ENCODE data around the gene MTR. TPM values are rescaled to one million over a fixed set of nuclear protein-coding genes. Genes with fewer than 3 reads are reported as not detected.

Gene MTR
- total and polyA plus RNA-seq, 2 experiments from 2014 or later = 17.2 to 25.9 TPM

DNA sequence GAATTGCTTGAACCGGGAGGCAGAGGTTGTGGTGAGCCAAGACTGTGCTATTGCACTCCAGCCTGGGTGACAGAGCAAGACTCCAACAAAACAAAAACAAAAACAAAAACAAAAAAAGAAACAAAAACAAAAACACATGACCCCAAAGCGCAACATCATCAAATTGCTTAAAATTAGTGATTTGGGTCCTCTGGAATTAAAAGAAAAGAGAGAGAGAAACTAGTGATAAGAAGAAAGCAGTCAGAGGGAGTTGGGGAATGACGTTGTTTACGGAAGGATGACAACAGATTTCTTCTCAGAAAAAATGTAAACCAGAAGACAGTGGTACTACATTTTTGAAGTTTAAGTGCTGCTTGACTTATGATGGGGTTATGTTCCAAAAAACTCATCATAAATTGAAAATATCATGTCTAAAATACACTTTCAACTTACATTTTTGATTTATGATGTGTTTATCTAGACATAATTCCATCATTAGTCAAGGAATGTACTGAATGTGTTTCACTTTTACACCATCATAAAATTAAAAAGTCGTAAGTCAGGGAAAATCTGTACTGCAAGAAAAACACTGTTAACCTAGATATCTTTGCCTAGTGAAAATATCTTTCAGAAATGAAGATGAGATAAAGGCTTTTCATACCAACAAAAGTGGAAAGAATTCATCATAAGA is 121.2 kb downstream of the MTR start:
- H3K27ac ChIP-seq = no peak overlapping the region
- 52 to 55% methylated on average over 5 of the region's 5 CpGs for WGBS, 2 experiments (ENCODE audit: low coverage in 1 of 2, low lambda C conversion rate in 2 of 2, missing lambda C conversion rate in 2 of 2)
- DNase-seq = no peak
- no peak overlapping the region for H2AFZ ChIP-seq
- no peaks in the 10 kb centered on the region for H4K20me1 ChIP-seq (ENCODE audit: insufficient read depth)
- no peak overlapping the region for H3K4me2 ChIP-seq (ENCODE audit: unreplicated experiment)
- H3K9me2 ChIP-seq (ENCODE audit: insufficient read depth) = no peaks in the 10 kb centered on the region
- no peaks in the 10 kb centered on the region for H3K27me3 ChIP-seq (replicated peaks; ENCODE audit: insufficient read depth)
- no peak overlapping the region for H3K9ac ChIP-seq
- peaks cover 20% of the 10 kb centered on the region for H3F3A ChIP-seq (ENCODE audit: insufficient read depth)
- H3K4me1 ChIP-seq (ENCODE audit: insufficient read depth) = peaks cover 11% of the 10 kb centered on the region
- no peaks in the 10 kb centered on the region for H3K79me2 ChIP-seq (ENCODE audit: insufficient read depth)
- peaks cover 6% of the 10 kb centered on the region for H3K9me3 ChIP-seq (ENCODE audit: low read depth)
- no peak for TF ChIP-seq EZH2 (IDR thresholded peaks at IDR 0.05; ENCODE audit: insufficient read depth, poor library complexity, severe bottlenecking)
- TF ChIP-seq EZH2phosphoT487 (IDR thresholded peaks at IDR 0.05; ENCODE audit: insufficient read depth, low read depth) = no peak
- in situ Hi-C loops (cut with MboI) = no loop called here
- no peak overlapping the region for H3K4me3 ChIP-seq
- no peaks in the 10 kb centered on the region for H3K36me3 ChIP-seq (ENCODE audit: low read depth)

DNA sequence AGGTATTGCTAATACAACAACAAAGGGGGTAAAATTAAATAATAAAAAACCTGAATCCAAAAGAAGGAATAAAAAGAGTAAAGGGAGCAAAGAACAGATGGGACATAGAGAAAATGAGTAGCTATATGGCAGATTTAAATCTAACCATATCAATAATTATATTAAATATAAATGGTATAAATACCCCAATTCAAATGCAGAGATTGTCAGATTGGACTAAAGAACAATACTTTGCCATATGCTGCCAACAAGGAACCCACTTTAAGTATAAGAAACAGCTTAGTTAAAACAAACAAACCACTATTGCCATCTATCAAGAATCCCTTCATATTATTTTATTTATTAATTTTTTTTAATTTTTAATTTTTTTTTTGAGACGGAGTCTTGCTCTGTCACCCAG is 122.4 kb downstream of the MTR start:
- 52 to 80% methylated on average over 1 of the region's 1 CpG for WGBS, 2 experiments (ENCODE audit: low coverage in 1 of 2, low lambda C conversion rate in 2 of 2, missing lambda C conversion rate in 2 of 2)
- H3K9me3 ChIP-seq (ENCODE audit: low read depth) = peaks cover 6% of the 10 kb centered on the region
- H3K27ac ChIP-seq = no peak overlapping the region
- H3K27me3 ChIP-seq (replicated peaks; ENCODE audit: insufficient read depth) = no peaks in the 10 kb centered on the region
- H3K79me2 ChIP-seq (ENCODE audit: insufficient read depth) = no peaks in the 10 kb centered on the region
- no peaks in the 10 kb centered on the region for H3K36me3 ChIP-seq (ENCODE audit: low read depth)
- H3K9ac ChIP-seq = no peak overlapping the region
- no peaks in the 10 kb centered on the region for H4K20me1 ChIP-seq (ENCODE audit: insufficient read depth)
- H2AFZ ChIP-seq = no peak overlapping the region
- no peak for DNase-seq
- H3K4me1 ChIP-seq (ENCODE audit: insufficient read depth) = peaks cover 7% of the 10 kb centered on the region
- in situ Hi-C loops (cut with MboI) = no loop called here
- peaks cover 20% of the 10 kb centered on the region for H3F3A ChIP-seq (ENCODE audit: insufficient read depth)
- no peak for TF ChIP-seq EZH2phosphoT487 (IDR thresholded peaks at IDR 0.05; ENCODE audit: insufficient read depth, low read depth)
- no peak for TF ChIP-seq EZH2 (IDR thresholded peaks at IDR 0.05; ENCODE audit: insufficient read depth, poor library complexity, severe bottlenecking)
- H3K4me2 ChIP-seq (ENCODE audit: unreplicated experiment) = no peak overlapping the region
- no peaks in the 10 kb centered on the region for H3K9me2 ChIP-seq (ENCODE audit: insufficient read depth)
- no peak overlapping the region for H3K4me3 ChIP-seq

DNA sequence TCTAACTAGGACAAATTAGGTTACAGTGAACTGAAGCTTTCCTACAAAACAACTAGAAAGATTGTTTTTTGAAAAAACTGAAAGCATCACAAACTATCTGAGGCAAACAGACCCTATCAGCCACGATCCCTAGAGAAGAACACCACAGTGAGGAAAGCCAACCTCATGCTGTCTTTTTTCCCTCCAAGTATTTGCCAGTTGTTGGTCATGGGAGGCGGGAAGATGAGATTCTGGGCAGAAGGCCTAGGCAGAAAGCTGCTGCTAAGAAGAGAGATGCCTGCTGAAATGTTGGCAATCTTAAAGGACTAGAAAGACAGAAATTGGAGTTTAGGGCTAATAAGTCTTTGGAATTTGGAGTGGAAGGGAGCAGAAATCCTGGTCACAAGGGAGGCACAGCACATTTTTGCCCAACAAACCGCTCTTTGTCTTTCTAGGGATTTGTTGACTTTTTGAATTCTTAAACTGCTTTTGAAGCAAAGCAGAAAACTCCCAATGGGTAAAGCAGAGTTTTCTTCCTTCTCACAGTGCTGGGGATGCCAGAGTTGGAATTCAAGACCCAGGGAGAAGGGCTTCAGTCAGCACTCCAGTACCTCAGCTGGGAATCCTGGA is 125.3 kb downstream of the MTR start:
- DNase-seq = no peak
- Histone ChIP-seq H3K36me3 (ENCODE audit: low read depth) (no peaks in the 10 kb centered on the region), H3K4me2 (ENCODE audit: unreplicated experiment) (no peak overlapping the region), H3K27me3 (replicated peaks; ENCODE audit: insufficient read depth) (no peaks in the 10 kb centered on the region), H3K4me1 (ENCODE audit: insufficient read depth) (no peaks in the 10 kb centered on the region), H3K79me2 (ENCODE audit: insufficient read depth) (no peaks in the 10 kb centered on the region), H3K9me2 (ENCODE audit: insufficient read depth) (no peaks in the 10 kb centered on the region), H3K9me3 (ENCODE audit: low read depth) (peaks cover 6% of the 10 kb centered on the region), H2AFZ (no peak overlapping the region), H3K9ac (no peak overlapping the region), H3F3A (ENCODE audit: insufficient read depth) (peaks cover 5% of the 10 kb centered on the region; the same call in 1 of the 2 replicates), H3K4me3 (no peak overlapping the region), H4K20me1 (ENCODE audit: insufficient read depth) (no peaks in the 10 kb centered on the region), H3K27ac (no peak overlapping the region)
- TF ChIP-seq EZH2 (IDR thresholded peaks at IDR 0.05; ENCODE audit: insufficient read depth, poor library complexity, severe bottlenecking) (no peak), EZH2phosphoT487 (IDR thresholded peaks at IDR 0.05; ENCODE audit: insufficient read depth, low read depth) (no peak)
- WGBS, 2 experiments (ENCODE audit: low coverage in 1 of 2, low lambda C conversion rate in 2 of 2, missing lambda C conversion rate in 2 of 2) = 19% methylated on average over 3 of the region's 3 CpGs
- in situ Hi-C loops (cut with MboI) = no loop called here

DNA sequence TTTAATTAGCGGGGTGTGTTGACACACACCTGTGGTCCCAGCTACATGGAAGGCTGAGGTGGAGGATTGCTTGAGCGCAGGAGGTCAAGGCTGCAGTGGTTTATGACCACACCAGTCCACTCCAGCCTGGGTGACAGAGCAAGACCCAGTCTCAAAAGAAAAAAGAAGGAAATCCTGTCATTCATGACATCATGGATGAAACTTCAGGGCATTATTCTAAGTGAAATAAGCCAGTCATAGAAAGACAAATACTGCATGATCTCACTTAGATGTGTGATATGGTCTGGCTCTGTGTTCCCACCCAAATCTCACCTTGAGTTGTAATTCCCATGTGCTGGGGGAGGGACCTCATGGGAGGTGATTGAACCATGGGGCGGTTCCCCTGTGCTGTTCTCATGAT is 126.5 kb downstream of the MTR start:
- H3K4me3 ChIP-seq = no peak overlapping the region
- H3K4me1 ChIP-seq (ENCODE audit: insufficient read depth) = no peaks in the 10 kb centered on the region
- no peaks in the 10 kb centered on the region for H3K36me3 ChIP-seq (ENCODE audit: low read depth)
- in situ Hi-C loops (cut with MboI) = no loop called here
- H2AFZ ChIP-seq = no peak overlapping the region
- WGBS, 2 experiments (ENCODE audit: low coverage in 1 of 2, low lambda C conversion rate in 2 of 2, missing lambda C conversion rate in 2 of 2) = 50 to 56% methylated on average over 3 of the region's 3 CpGs
- H3K9me3 ChIP-seq (ENCODE audit: low read depth) = peaks cover 6% of the 10 kb centered on the region
- H3K9me2 ChIP-seq (ENCODE audit: insufficient read depth) = no peaks in the 10 kb centered on the region
- peaks cover under 1% of the 10 kb centered on the region; the same call in 1 of the 2 replicates for H3F3A ChIP-seq (ENCODE audit: insufficient read depth)
- H3K27ac ChIP-seq = no peak overlapping the region
- DNase-seq = no peak
- H4K20me1 ChIP-seq (ENCODE audit: insufficient read depth) = no peaks in the 10 kb centered on the region
- TF ChIP-seq EZH2 (IDR thresholded peaks at IDR 0.05; ENCODE audit: insufficient read depth, poor library complexity, severe bottlenecking) (no peak), EZH2phosphoT487 (IDR thresholded peaks at IDR 0.05; ENCODE audit: insufficient read depth, low read depth) (no peak)
- H3K79me2 ChIP-seq (ENCODE audit: insufficient read depth) = no peaks in the 10 kb centered on the region
- no peak overlapping the region for H3K4me2 ChIP-seq (ENCODE audit: unreplicated experiment)
- no peaks in the 10 kb centered on the region for H3K27me3 ChIP-seq (replicated peaks; ENCODE audit: insufficient read depth)
- H3K9ac ChIP-seq = no peak overlapping the region
